Measurements from ENCODE around the gene GFY.
A peak's percentile ranks its signal among the peaks of the same experiment; 100 is the strongest.
"Not testable (repeated sequence)": the region's sequence is repeated elsewhere in the genome, so short reads cannot be mapped to it uniquely, and the experiment has no call there.

GFY gene

GRCh38 chr19:49443366-49444099 is 18.3 kb downstream of the GFY start:
- TF ChIP-seq, protein P1, sequence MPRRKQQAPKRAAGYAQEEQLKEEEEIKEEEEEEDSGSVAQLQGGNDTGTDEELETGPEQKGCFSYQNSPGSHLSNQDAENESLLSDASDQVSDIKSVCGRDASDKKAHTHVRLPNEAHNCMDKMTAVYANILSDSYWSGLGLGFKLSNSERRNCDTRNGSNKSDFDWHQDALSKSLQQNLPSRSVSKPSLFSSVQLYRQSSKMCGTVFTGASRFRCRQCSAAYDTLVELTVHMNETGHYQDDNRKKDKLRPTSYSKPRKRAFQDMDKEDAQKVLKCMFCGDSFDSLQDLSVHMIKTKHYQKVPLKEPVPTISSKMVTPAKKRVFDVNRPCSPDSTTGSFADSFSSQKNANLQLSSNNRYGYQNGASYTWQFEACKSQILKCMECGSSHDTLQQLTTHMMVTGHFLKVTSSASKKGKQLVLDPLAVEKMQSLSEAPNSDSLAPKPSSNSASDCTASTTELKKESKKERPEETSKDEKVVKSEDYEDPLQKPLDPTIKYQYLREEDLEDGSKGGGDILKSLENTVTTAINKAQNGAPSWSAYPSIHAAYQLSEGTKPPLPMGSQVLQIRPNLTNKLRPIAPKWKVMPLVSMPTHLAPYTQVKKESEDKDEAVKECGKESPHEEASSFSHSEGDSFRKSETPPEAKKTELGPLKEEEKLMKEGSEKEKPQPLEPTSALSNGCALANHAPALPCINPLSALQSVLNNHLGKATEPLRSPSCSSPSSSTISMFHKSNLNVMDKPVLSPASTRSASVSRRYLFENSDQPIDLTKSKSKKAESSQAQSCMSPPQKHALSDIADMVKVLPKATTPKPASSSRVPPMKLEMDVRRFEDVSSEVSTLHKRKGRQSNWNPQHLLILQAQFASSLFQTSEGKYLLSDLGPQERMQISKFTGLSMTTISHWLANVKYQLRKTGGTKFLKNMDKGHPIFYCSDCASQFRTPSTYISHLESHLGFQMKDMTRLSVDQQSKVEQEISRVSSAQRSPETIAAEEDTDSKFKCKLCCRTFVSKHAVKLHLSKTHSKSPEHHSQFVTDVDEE (CRISPR knock-in tag; IDR thresholded peaks at IDR 0.05) = 0 out of 2 replicates have a peak, but pooled peaks have one; percentile 54
- TF ChIP-seq CREB5 (CRISPR knock-in tag; IDR thresholded peaks at IDR 0.05; ENCODE audit: low read depth) = no peak
- 0 out of 2 replicates have a peak, but pooled peaks have one; percentile 56 for TF ChIP-seq ZNF565 (CRISPR knock-in tag; conservative IDR thresholded peaks at IDR 0.05; ENCODE audit: low read depth)
- TF ChIP-seq ZFP3 (CRISPR knock-in tag; IDR thresholded peaks at IDR 0.05) = no peak
- ATAC-seq = peak; percentile 88

- not testable (repeated sequence) for ATAC-seq
Observed at GRCh38 chr19:49444100-49444700, 19.0 kb downstream of the GFY start.

- TF ChIP-seq, protein P2, sequence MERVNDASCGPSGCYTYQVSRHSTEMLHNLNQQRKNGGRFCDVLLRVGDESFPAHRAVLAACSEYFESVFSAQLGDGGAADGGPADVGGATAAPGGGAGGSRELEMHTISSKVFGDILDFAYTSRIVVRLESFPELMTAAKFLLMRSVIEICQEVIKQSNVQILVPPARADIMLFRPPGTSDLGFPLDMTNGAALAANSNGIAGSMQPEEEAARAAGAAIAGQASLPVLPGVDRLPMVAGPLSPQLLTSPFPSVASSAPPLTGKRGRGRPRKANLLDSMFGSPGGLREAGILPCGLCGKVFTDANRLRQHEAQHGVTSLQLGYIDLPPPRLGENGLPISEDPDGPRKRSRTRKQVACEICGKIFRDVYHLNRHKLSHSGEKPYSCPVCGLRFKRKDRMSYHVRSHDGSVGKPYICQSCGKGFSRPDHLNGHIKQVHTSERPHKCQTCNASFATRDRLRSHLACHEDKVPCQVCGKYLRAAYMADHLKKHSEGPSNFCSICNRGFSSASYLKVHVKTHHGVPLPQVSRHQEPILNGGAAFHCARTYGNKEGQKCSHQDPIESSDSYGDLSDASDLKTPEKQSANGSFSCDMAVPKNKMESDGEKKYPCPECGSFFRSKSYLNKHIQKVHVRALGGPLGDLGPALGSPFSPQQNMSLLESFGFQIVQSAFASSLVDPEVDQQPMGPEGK (CRISPR knock-in tag; IDR thresholded peaks at IDR 0.05; ENCODE audit: borderline replicate concordance) = no peak
- TF ChIP-seq TCF4 (CRISPR knock-in tag; IDR thresholded peaks at IDR 0.05; ENCODE audit: borderline replicate concordance) (no peak), GLIS3 (CRISPR knock-in tag; IDR thresholded peaks at IDR 0.05) (no peak), ESRRG (CRISPR knock-in tag; IDR thresholded peaks at IDR 0.05) (no peak), ZC3H10 (CRISPR knock-in tag; IDR thresholded peaks at IDR 0.05) (no peak)
- no peak for ATAC-seq
Observed at GRCh38 chr19:49445997-49446396, 20.8 kb downstream of the GFY start.

- TF ChIP-seq CSRNP3 (CRISPR knock-in tag; IDR thresholded peaks at IDR 0.05) = no peak
- no peak for TF ChIP-seq ZNF565 (CRISPR knock-in tag; conservative IDR thresholded peaks at IDR 0.05; ENCODE audit: low read depth)
- TF ChIP-seq OSR1 (CRISPR knock-in tag; IDR thresholded peaks at IDR 0.05) = no peak
- no peak for TF ChIP-seq CSDC2 (CRISPR knock-in tag; IDR thresholded peaks at IDR 0.05)
- no peak for TF ChIP-seq ZFP30 (CRISPR knock-in tag; IDR thresholded peaks at IDR 0.05)
- TF ChIP-seq ZC3H10 (CRISPR knock-in tag; IDR thresholded peaks at IDR 0.05) = no peak
- TF ChIP-seq POU6F1 (CRISPR knock-in tag; IDR thresholded peaks at IDR 0.05; ENCODE audit: borderline replicate concordance, low read depth) = no peak
- TF ChIP-seq BACH2 (CRISPR knock-in tag; IDR thresholded peaks at IDR 0.05; ENCODE audit: borderline replicate concordance) = no peak
- no peak for TF ChIP-seq PPARA (CRISPR knock-in tag; IDR thresholded peaks at IDR 0.05; ENCODE audit: borderline replicate concordance)
- TF ChIP-seq ARNTL (CRISPR knock-in tag; IDR thresholded peaks at IDR 0.05; ENCODE audit: borderline replicate concordance, low read depth) = no peak
- TF ChIP-seq ISL1 (CRISPR knock-in tag; IDR thresholded peaks at IDR 0.05) = no peak
- no peak for TF ChIP-seq ZNF70 (CRISPR knock-in tag; IDR thresholded peaks at IDR 0.05)
- TF ChIP-seq RARB (CRISPR knock-in tag; IDR thresholded peaks at IDR 0.05) = no peak
- TF ChIP-seq, protein P2 (CRISPR knock-in tag; IDR thresholded peaks at IDR 0.05; ENCODE audit: borderline replicate concordance) = no peak
- TF ChIP-seq TCF4 (CRISPR knock-in tag; IDR thresholded peaks at IDR 0.05; ENCODE audit: borderline replicate concordance) = no peak
- TF ChIP-seq TOX (CRISPR knock-in tag; IDR thresholded peaks at IDR 0.05; ENCODE audit: borderline replicate concordance) = no peak
- no peak for TF ChIP-seq ZNF8 (CRISPR knock-in tag; IDR thresholded peaks at IDR 0.05)
- ATAC-seq = no peak
Observed at GRCh38 chr19:49447485-49448431, 22.6 kb downstream of the GFY start.
